HG03196 (cell line): ENCODE data around the gene SLC10A3.
A peak's percentile ranks its signal among the peaks of the same experiment; 100 is the strongest.

Source experiments
- ATAC-seq: cut with Tn5 transposase; IDR thresholded peaks from one replicate; pipeline ENCODE4 v1.9.1; 2021; ENCODE audit not compliant: unreplicated experiment

The SLC10A3 gene

GRCh38 chrX:154466036-154466435 lies 24.4 kb downstream of the SLC10A3 start:
- ATAC-seq: no peak

DNA sequence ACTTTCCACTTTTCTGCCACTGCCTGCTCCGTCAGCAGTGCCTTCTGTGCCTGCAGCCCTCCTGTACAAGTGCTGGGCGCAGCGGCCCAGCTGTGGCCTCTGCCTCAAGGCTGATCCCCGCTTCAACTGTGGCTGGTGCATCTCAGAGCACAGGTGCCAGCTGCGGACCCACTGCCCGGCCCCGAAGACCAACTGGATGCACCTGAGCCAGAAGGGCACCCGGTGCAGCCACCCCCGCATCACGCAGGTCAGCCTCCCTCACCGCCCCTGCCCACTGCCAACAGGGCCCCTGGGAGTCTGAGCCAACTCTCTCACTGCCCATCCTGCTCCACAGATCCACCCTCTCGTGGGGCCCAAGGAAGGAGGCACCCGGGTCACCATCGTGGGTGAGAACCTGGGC lies 24.8 kb downstream of the SLC10A3 start:
- no peak for ATAC-seq

GRCh38 chrX:154464806-154465365 lies 25.5 kb downstream of the SLC10A3 start:
- ATAC-seq: no peak

- ATAC-seq: no peak
Measured at GRCh38 chrX:154463611-154464220, 26.7 kb downstream of the SLC10A3 start.

GRCh38 chrX:154462396-154462795 lies 28.0 kb downstream of the SLC10A3 start:
- ATAC-seq: no peak

- no peak for ATAC-seq
Measured at GRCh38 chrX:154460326-154460725, 30.1 kb downstream of the SLC10A3 start.

DNA sequence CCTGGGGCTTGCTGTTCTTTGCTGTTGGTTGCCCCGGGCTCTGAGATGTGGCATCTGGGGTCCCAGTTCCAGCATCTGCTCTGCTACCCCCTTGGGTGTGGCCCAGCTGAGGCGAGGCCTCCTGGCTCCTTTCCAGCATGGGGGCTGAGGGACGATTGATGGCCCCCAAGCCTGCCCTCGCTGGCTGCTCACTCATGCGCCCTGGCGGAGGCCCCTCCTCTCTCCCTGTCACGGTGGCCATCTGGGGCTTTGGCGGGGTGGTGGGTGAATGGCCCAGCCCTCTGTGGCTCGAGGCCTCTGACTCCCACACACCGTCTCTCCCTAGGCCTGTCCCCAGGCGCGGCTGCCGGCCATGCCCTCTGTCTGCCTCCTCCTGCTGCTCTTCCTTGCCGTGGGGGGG lies 30.6 kb downstream of the SLC10A3 start:
- no peak for ATAC-seq

DNA sequence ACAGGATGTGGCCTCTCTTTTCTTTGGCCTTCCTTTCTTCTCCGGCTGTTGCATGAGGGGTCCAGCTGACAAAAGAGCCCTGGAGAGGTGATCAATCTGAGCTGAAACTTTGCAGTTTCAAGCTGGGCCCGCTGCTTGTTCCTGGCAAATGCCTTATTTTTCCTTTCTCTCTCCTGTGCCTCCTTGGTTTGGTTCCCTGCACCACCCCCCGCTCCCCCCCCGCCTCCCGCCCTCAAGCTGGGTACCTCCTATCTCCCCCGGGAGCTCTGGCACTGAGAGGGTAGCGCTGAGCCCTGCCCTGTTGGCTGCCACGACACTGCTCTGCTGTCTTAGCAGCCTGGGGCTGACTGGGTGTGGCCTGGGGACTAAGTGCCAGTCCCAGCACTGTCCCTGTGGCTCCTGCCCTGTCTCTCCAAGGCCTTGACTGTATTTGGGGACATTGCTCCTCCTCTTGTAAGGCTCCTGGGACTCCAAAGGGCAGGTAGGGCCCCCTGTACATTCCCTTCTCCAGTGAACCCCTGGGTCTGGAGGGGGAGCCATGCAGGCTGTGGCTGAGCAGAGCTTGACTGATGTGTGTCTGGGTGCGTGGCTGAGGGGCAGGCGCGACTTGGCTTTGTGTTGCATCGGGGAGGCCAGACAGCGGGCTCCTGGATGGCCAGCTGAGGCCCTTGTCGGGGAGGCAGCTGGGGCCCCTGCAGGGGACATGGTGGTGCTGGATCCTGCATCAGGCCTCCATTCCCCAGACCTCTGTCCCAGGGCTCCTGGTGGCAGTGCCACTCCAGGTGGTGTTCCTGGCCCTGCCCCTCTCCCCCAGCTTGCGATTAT lies 31.3 kb downstream of the SLC10A3 start:
- no peak for ATAC-seq

DNA sequence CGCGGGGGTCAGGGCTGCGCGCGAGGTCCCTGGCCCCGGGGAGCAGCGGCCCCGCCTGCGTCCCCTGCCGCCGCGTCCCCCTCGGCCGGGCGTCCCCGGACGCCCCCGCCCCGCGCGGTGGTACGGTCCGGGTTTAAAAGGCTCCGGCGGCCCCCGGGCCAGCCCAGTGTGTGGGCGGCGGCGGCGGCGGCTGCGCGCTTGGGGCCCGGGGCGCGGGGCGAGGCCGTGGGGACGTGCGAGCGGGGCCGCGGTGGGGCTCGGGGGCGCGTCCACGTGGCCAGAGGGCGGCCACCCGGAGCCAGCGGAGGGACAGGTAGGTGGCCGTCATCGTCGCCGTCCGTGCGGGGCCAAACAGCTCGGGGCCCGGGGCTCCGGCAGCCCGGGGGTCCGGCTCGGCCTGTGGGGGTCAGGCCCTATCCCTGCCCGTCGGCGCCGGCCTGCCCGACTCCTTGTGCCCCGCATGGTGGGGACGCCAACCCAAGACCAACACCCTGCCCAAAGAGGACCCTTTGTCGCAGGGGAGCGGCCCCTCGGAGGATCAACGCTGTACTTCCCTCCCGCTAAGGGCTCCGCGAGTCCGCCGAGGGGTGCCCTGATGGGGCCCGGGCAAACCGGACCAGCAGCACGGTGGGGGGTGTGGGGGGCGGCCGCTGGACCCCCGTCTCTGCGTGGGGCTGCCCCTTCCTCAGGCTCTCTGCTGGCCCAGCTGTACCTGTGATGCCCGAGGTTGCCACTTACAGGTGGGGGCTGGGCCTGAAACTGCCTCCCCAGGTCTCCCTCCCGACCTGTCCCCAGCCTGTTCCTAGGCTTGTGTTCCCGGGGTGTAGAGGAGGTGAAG lies 32.1 kb downstream of the SLC10A3 start, which contains the start of gene PLXNA3:
PLXNA3 (plus strand) TSS at position 166 of the 838 bp plus-strand sequence. CDS start 1,903 bp downstream, outside the sequence.
- ATAC-seq: peak; percentile 37

DNA sequence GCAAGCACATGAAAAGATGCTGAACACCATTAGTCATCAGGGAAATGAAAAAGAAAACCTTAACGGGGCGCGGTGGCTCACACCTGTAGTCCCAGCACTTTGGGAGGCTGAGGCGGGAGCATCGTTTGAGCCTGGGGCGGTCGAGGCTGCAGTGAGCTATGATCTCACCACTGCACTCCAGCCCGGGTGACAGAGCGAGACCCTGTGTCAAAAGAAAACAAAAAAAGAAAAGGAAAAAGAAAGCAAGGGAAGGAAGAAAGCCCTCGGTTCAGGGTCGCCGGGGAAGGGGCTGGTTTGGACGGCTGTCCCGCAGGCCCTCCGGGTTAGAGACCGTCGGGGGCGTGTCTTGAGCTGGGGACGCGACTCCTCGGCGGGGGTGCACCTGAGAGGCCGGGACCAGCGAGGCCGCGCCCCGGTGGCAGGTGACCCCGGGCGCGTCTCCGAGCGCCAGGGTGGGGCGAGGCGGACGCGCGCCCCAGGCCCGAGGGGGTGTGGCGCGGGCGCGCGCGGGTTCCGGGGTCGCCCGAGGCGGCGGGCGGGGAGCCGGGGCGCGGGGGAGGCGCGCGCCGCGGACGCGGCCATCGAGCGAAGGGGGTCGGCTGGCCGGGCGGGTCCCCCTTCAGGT lies 32.8 kb downstream of the SLC10A3 start:
- peak; percentile 54 for ATAC-seq

DNA sequence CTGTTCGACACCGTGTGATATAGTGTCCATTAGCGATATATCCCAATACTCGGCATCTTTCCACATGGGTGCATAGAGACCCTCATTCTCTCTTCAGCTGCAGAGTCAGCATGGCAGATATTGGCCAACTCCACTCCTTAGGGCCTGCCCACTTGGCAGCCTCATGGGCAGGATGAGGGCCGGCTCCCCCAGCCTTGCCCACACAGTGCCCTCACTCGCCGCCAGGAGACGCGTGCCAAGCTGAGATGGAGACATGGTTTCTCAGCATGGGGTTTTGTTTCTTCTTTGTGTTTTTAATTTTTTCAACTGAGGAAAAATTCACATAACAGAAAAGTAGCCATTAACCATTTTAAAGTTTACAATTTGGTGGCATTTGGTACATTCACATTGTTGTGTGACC lies 37.6 kb downstream of the SLC10A3 start:
- no peak for ATAC-seq

DNA sequence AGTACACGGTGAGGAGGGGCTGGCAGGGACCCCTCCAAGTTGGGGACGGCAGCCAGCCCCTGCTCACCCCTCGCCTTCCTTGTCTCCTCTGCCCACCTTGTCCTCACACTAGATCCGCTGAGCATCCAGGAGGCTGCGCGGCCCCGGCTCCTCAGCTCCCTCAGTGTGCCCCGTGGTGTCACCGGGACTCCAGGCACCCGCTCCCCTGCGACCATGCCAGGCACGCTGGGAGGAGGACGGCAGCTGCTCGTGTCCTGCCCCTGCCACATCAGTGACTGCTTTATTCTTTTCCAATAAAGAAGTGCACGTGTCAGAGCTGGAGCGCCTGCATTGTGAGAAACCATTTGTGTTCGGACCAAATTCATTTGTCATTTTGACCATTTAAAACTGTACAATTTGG lies 40.1 kb downstream of the SLC10A3 start:
- no peak for ATAC-seq

- no peak for ATAC-seq
Measured at GRCh38 chrX:154449618-154450017, 40.8 kb downstream of the SLC10A3 start.

DNA sequence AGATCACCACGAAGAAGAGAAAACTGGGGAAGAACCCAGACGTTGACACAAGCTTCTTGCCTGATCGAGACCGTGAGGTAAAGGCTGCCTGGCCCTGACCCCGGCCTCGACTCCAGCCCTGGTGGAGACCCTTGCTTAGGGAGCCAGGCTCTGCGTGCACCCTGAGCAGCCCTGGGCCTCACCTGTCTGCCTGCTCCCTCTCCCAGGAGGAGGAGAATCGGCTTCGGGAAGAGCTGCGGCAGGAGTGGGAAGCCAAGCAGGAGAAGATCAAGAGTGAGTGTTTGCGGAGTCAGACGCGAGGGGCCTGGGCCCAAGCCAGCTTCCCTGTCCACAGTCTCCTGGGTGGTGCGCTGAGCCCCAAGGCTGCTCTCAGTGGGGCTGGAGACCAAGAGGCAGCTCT lies 41.9 kb downstream of the SLC10A3 start:
- no peak for ATAC-seq

- ATAC-seq: no peak
Measured at GRCh38 chrX:154446430-154446829, 44.0 kb downstream of the SLC10A3 start.

- ATAC-seq: no peak
Measured at GRCh38 chrX:154445776-154446175, 44.7 kb downstream of the SLC10A3 start.

DNA sequence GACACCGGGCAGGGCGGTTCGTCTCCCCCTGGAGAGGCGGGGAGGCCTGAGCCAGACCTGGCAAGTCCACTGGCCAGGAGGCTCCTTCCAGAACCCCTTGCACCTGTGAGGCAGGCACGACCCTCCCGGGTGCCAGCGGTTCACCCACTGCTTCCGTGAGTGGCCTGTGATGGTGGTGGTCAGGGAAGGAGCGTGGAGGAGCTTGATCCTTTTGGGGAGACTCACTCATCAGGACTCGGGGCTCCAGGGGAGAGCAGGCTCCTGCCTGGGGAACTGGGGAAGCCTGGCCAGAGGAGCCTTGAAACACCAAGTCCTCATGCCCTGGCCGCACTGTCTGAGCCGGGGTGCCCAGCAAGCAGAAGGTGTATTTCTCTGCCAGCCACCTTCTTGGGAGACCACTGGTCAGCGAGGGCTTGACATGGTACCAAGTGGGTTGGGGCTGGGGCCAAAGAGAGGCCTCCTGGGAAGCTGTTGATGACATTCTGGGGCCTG lies 45.6 kb downstream of the SLC10A3 start:
- ATAC-seq: no peak

GRCh38 chrX:154443992-154444754 lies 46.3 kb downstream of the SLC10A3 start, which contains the start of gene FAM50A:
TSS of gene FAM50A (plus strand) at chrX:154444141. CDS start at chrX:154444236, 95 bp downstream.
- ATAC-seq: peak; percentile 69

DNA sequence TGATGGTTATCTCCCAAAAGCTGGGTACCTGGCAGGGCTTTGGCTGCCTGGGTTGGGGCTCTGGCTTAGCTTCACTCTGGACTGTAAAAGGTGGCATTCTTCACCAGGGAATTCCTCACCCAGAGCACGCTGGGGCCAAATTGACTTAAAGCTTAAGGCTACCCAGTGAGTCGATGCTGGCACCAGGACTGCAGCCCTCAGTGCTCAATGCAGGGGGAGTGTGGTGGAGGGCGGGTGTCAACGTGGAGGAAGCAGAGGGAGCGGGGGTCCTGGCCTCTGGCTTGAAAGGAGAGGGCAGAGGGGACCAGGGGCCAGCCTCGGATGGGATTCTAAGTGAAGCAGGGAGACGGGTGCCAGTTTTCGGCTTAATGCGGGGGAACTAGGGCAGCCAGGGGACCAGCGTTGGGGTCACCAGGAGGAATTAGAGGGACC lies 46.9 kb downstream of the SLC10A3 start:
- no peak for ATAC-seq
